GM12878 (cell line): ENCODE measurements around the gene NTM.

Source experiments
- BHLHE40 ChIP-seq, 2 experiments: fragments of 450-650 bp in 1 of 2; IDR thresholded peaks; 2 replicates each; pipeline ENCODE4 v1.6.1; 2011 to 2017; ENCODE audit warnings: low read depth in 2 of 2, borderline replicate concordance in 1 of 2, improper control_type of control experiment in 1 of 2, low read length in 1 of 2, mild to moderate bottlenecking in 1 of 2
- EP300 ChIP-seq, 2 experiments: fragments of 150-350 bp in 1 of 2; IDR thresholded peaks; 2 replicates each; pipeline ENCODE4 v1.6.1; 2011 to 2012; ENCODE audit warnings: low read depth in 2 of 2, low read length in 2 of 2, borderline replicate concordance in 1 of 2, improper control_type of control experiment in 1 of 2, inconsistent platforms in 1 of 2; ENCODE audit not compliant: control insufficient read depth in 1 of 2
- NR2C1 ChIP-seq: fragments of 450-650 bp; IDR thresholded peaks from 2 replicates; pipeline ENCODE4 v1.6.1; 2017; ENCODE audit warnings: antibody characterized with exemption, mild to moderate bottlenecking, moderate library complexity
- POLR2A ChIP-seq: IDR thresholded peaks from 2 replicates; pipeline ENCODE4 v1.6.1; 2011; ENCODE audit warnings: low read depth, mild to moderate bottlenecking, low read length
- TF ChIP-seq, protein P1 (sequence below): IDR thresholded peaks from 2 replicates; pipeline ENCODE4 v1.6.1; 2011; ENCODE audit warnings: borderline replicate concordance, low read depth, mild to moderate bottlenecking, moderate library complexity, mixed read lengths, low read length; ENCODE audit not compliant: insufficient read depth; ENCODE audit errors: extremely low read length
- TF ChIP-seq, protein P2 (sequence below), 3 experiments: IDR thresholded peaks in 2 of 3; conservative IDR thresholded peaks in 1 of 3; 2 replicates each; pipeline ENCODE4 v1.5.1; 2011; ENCODE audit warnings: low read depth in 3 of 3, low read length in 3 of 3, mild to moderate bottlenecking in 3 of 3, control low read depth in 2 of 3, moderate library complexity in 2 of 3, inconsistent platforms in 1 of 3, mixed read lengths in 1 of 3; ENCODE audit not compliant: control insufficient read depth in 2 of 3, insufficient read depth in 1 of 3; ENCODE audit errors: extremely low read depth in 1 of 3

DNA sequence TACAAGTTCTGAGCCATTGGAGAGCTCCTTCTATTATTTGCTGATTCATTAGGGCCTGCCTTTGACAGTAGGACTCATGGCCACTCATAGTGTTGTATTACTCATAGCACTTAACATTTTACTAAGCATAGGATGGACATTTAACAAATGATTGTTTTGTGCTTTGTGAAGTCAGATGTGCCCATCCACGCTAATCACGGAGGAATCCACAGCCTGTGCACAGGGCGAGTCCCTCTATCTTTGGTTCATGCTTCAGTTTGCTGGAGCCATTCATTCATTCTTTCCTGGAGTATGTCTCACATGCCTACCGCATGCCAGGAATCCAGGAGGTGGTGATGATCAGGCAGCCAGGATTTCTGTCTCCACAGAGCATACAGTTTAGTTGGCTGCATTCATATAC, 254.1 kb downstream of the NTM start:
- TF ChIP-seq, protein P1, sequence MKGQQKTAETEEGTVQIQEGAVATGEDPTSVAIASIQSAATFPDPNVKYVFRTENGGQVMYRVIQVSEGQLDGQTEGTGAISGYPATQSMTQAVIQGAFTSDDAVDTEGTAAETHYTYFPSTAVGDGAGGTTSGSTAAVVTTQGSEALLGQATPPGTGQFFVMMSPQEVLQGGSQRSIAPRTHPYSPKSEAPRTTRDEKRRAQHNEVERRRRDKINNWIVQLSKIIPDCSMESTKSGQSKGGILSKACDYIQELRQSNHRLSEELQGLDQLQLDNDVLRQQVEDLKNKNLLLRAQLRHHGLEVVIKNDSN: no peak
- no peak for TF ChIP-seq EP300 (IDR thresholded peaks at IDR 0.05; ENCODE audit: borderline replicate concordance in 1 of 2, control insufficient read depth in 1 of 2, low read depth in 2 of 2, low read length in 2 of 2)
- no peak for TF ChIP-seq POLR2A
- TF ChIP-seq BHLHE40 (IDR thresholded peaks at IDR 0.05; ENCODE audit: borderline replicate concordance in 1 of 2, low read depth in 2 of 2, low read length in 1 of 2): no peak
- TF ChIP-seq, protein P2, sequence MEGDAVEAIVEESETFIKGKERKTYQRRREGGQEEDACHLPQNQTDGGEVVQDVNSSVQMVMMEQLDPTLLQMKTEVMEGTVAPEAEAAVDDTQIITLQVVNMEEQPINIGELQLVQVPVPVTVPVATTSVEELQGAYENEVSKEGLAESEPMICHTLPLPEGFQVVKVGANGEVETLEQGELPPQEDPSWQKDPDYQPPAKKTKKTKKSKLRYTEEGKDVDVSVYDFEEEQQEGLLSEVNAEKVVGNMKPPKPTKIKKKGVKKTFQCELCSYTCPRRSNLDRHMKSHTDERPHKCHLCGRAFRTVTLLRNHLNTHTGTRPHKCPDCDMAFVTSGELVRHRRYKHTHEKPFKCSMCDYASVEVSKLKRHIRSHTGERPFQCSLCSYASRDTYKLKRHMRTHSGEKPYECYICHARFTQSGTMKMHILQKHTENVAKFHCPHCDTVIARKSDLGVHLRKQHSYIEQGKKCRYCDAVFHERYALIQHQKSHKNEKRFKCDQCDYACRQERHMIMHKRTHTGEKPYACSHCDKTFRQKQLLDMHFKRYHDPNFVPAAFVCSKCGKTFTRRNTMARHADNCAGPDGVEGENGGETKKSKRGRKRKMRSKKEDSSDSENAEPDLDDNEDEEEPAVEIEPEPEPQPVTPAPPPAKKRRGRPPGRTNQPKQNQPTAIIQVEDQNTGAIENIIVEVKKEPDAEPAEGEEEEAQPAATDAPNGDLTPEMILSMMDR (IDR thresholded peaks at IDR 0.05 in 2 of 3, conservative IDR thresholded peaks at IDR 0.05 in 1 of 3; ENCODE audit: control insufficient read depth in 2 of 3, extremely low read depth in 1 of 3, insufficient read depth in 1 of 3, low read depth in 3 of 3, low read length in 3 of 3): no peak
- no peak for TF ChIP-seq NR2C1
